BE2C (cell line): ENCODE results near the gene OR9A2.
"Not testable (repeated sequence)": the region's sequence is repeated elsewhere in the genome, so short reads cannot be mapped to it uniquely, and the experiment has no call there.

Source experiments
- DNase-seq: peaks from one replicate; pipeline ENCODE4 v3.0.0-alpha.2; 2020
- H3K27me3 ChIP-seq: fragments of 250-450 bp; sonication (Bioruptor Pico); 2 replicates; pipeline ENCODE4 v1.5.1; 2020; ENCODE audit warnings: mild to moderate bottlenecking
- H3K36me3 ChIP-seq: fragments of 250-450 bp; sonication (Bioruptor Pico); 2 replicates; pipeline ENCODE4 v1.5.1; 2020; ENCODE audit warnings: mild to moderate bottlenecking
- H3K4me1 ChIP-seq: fragments of 250-450 bp; sonication (Bioruptor Pico); 2 replicates; pipeline ENCODE4 v1.5.1; 2020
- H3K4me3 ChIP-seq: 2 replicates; pipeline ENCODE4 v1.5.1; 2011; ENCODE audit warnings: low read depth, low read length
- H3K9me3 ChIP-seq: fragments of 250-450 bp; sonication (Bioruptor Pico); 2 replicates; pipeline ENCODE4 v1.5.1; 2020
- CTCF ChIP-seq: IDR thresholded peaks from 2 replicates; pipeline ENCODE4 v1.5.1; 2012; ENCODE audit warnings: mild to moderate bottlenecking, low read depth, low read length

The OR9A2 gene

GRCh38 chr7:142992427-142992826 is 34.5 kb downstream of the OR9A2 start:
- Histone ChIP-seq H3K4me1 (no peaks in the 10 kb centered on the region), H3K36me3 (no peaks in the 10 kb centered on the region), H3K9me3 (no peaks in the 10 kb centered on the region), H3K27me3 (no peaks in the 10 kb centered on the region), H3K4me3 (no peak overlapping the region)
- no peak for TF ChIP-seq CTCF
- DNase-seq: no peak

GRCh38 chr7:142984297-142984696 is 42.6 kb downstream of the OR9A2 start:
- Histone ChIP-seq H3K36me3 (no peaks in the 10 kb centered on the region), H3K4me3 (no peak overlapping the region), H3K9me3 (no peaks in the 10 kb centered on the region; the same call in 1 of the 2 replicates), H3K4me1 (no peaks in the 10 kb centered on the region), H3K27me3 (no peaks in the 10 kb centered on the region)
- TF ChIP-seq CTCF: no peak
- DNase-seq: no peak

GRCh38 chr7:142983825-142984224 is 43.1 kb downstream of the OR9A2 start:
- Histone ChIP-seq H3K9me3 (no peaks in the 10 kb centered on the region; the same call in 1 of the 2 replicates), H3K27me3 (no peaks in the 10 kb centered on the region), H3K4me3 (no peak overlapping the region), H3K36me3 (no peaks in the 10 kb centered on the region), H3K4me1 (no peaks in the 10 kb centered on the region)
- TF ChIP-seq CTCF: no peak
- no peak for DNase-seq

- not testable (repeated sequence) for DNase-seq, H3K36me3 ChIP-seq, H3K4me1 ChIP-seq
Observed at GRCh38 chr7:142978402-142978801, 48.5 kb downstream of the OR9A2 start.

More at GRCh38 chr7:142978402-142978801, 48.5 kb downstream of the OR9A2 start:
- H3K27me3 ChIP-seq, H3K4me3 ChIP-seq, H3K9me3 ChIP-seq: not testable (repeated sequence)
